ENCODE data around the gene IRGC.

The IRGC gene

GRCh38 chr19:43754503-43755255 is 38.8 kb downstream of the IRGC start, which contains the start of gene SMG9 (continued):
- peak; percentile 76 for TF ChIP-seq ZNF76 (tag by site-specific recombination; IDR thresholded peaks at IDR 0.05; ENCODE audit: borderline replicate concordance, low read depth)
- no peak for TF ChIP-seq TSHZ1 (tag by site-specific recombination; IDR thresholded peaks at IDR 0.05; ENCODE audit: borderline replicate concordance)
- TF ChIP-seq ZNF2 (tag by site-specific recombination; IDR thresholded peaks at IDR 0.05), result 0 out of 2 replicates have a peak, but pooled peaks have one; percentile 72
- no peak for TF ChIP-seq ZNF175 (tag by site-specific recombination; IDR thresholded peaks at IDR 0.05)
- TF ChIP-seq FEZF1 (tag by site-specific recombination; IDR thresholded peaks at IDR 0.05), result peak; percentile 80
- TF ChIP-seq ZNF624 (tag by site-specific recombination; IDR thresholded peaks at IDR 0.05), result no peak
- peak; percentile 93; the same call in 1 of the 2 replicates for TF ChIP-seq ZBTB48 (tag by site-specific recombination; IDR thresholded peaks at IDR 0.05)
- TF ChIP-seq ZNF610 (tag by site-specific recombination; IDR thresholded peaks at IDR 0.05; ENCODE audit: borderline replicate concordance), result peak; percentile 95; the same call in 1 of the 2 replicates
- no peak for TF ChIP-seq ZNF350 (tag by site-specific recombination; IDR thresholded peaks at IDR 0.05)
- no peak for TF ChIP-seq ZNF664 (tag by site-specific recombination; IDR thresholded peaks at IDR 0.05)
- peak; percentile 93; the same call in 1 of the 2 replicates for TF ChIP-seq ZNF324 (tag by site-specific recombination; IDR thresholded peaks at IDR 0.05)
- no peak for TF ChIP-seq ATF2 (tag by site-specific recombination; IDR thresholded peaks at IDR 0.05; ENCODE audit: low read depth)
- 0 out of 2 replicates have a peak, but pooled peaks have one; percentile 4 for TF ChIP-seq SCRT2 (tag by site-specific recombination; IDR thresholded peaks at IDR 0.05)
- TF ChIP-seq REPIN1 (tag by site-specific recombination; IDR thresholded peaks at IDR 0.05; ENCODE audit: low read depth), result peak; percentile 17; the same call in 1 of the 2 replicates
- TF ChIP-seq ZFP41 (tag by site-specific recombination; IDR thresholded peaks at IDR 0.05; ENCODE audit: borderline replicate concordance), result no peak
- no peak for TF ChIP-seq ZNF426 (tag by site-specific recombination; IDR thresholded peaks at IDR 0.05)
- TF ChIP-seq ZNF146 (tag by site-specific recombination; IDR thresholded peaks at IDR 0.05), result no peak
- peak; percentile 95 for TF ChIP-seq GLIS2 (tag by site-specific recombination; IDR thresholded peaks at IDR 0.05)
- TF ChIP-seq ZNF48 (tag by site-specific recombination; IDR thresholded peaks at IDR 0.05), result no peak
- TF ChIP-seq GLI2 (tag by site-specific recombination; IDR thresholded peaks at IDR 0.05; ENCODE audit: borderline replicate concordance, low read depth), result no peak
- TF ChIP-seq RBAK (tag by site-specific recombination; IDR thresholded peaks at IDR 0.05), result no peak
- peak; percentile 84 for TF ChIP-seq KLF1 (tag by site-specific recombination; IDR thresholded peaks at IDR 0.05)
- peak; percentile 88; the same call in 1 of the 2 replicates for TF ChIP-seq ZNF391 (tag by site-specific recombination; IDR thresholded peaks at IDR 0.05; ENCODE audit: borderline replicate concordance, low read depth)
- no peak for TF ChIP-seq ZNF560 (tag by site-specific recombination; IDR thresholded peaks at IDR 0.05; ENCODE audit: borderline replicate concordance)
- no peak for TF ChIP-seq ZNF701 (tag by site-specific recombination; IDR thresholded peaks at IDR 0.05)
- no peak for TF ChIP-seq ZNF670 (tag by site-specific recombination; IDR thresholded peaks at IDR 0.05; ENCODE audit: low read depth)
- no peak for TF ChIP-seq ZNF112 (tag by site-specific recombination; IDR thresholded peaks at IDR 0.05)
- 0 out of 2 replicates have a peak, but pooled peaks have one; percentile 18 for TF ChIP-seq ZSCAN16 (tag by site-specific recombination; IDR thresholded peaks at IDR 0.05)
- peak; percentile 82; the same call in 1 of the 2 replicates for TF ChIP-seq PRDM1 (tag by site-specific recombination; IDR thresholded peaks at IDR 0.05)
- TF ChIP-seq ZNF214 (tag by site-specific recombination; IDR thresholded peaks at IDR 0.05; ENCODE audit: borderline replicate concordance), result no peak
- no peak for TF ChIP-seq ZNF768 (tag by site-specific recombination; IDR thresholded peaks at IDR 0.05)
- TF ChIP-seq ZNF626 (tag by site-specific recombination; IDR thresholded peaks at IDR 0.05), result no peak; the same call in 1 of the 2 replicates
- no peak for TF ChIP-seq ZNF549 (tag by site-specific recombination; IDR thresholded peaks at IDR 0.05)
- no peak for TF ChIP-seq PBX3 (CRISPR knock-in tag; IDR thresholded peaks at IDR 0.05)
- TF ChIP-seq GFI1B (tag by site-specific recombination; IDR thresholded peaks at IDR 0.05), result no peak
- no peak for TF ChIP-seq ZNF37A (tag by site-specific recombination; IDR thresholded peaks at IDR 0.05)
